ENCODE measurements around the gene GRM8. TPM values are rescaled to one million over a fixed set of nuclear protein-coding genes. Genes with fewer than 3 reads are reported as not detected.
"Not testable (repeated sequence)": the region's sequence is repeated elsewhere in the genome, so short reads cannot be mapped to it uniquely, and the experiment has no call there.

GRM8 gene
- total RNA-seq, 1 donor from 2014 or later: 0.30 TPM

DNA sequence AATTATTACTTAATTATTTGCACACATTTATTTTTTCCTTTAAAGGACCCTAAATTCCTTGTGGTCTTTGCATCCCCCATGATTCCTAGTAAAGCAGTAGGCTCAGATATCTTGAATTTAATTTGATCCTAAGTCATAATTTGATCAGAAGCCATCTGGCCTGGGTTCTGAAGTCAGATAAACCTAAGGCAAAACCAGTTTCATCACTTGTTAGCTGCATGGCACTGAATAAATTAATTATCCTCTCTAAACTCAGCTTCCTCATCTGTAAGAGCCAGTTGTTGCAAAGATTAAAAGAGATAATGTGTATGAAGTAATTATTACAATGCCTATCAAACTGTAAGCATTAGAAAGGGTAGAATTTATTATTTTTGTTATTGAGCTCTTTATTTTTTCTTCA, 293.1 kb downstream of the GRM8 start:
- intact Hi-C loops (cut with DNase I): no loop called here
- no peak for DNase-seq (ENCODE audit: low spot score)

DNA sequence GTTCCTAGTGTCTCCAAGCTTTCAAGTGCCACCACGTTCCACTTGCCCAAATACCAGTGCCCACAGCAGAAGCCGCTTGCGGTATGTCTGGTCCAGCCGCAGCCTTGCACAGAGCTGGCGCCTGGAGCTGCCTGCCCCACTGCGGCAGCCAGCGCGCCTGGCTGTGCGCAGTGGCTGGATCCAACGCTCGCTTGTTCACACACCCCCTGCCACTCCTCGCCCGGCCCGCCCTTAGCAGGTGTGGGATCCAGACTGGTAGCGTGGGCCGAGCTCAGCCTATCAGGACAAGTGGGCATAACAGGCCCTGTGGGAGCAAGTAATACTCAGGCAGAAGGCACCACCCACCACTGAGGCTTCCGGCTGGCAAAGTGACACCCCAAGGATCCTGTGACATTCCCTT, 294.4 kb downstream of the GRM8 start:
- intact Hi-C loops (cut with DNase I): no loop called here
- no peak for DNase-seq (ENCODE audit: low spot score)

DNA sequence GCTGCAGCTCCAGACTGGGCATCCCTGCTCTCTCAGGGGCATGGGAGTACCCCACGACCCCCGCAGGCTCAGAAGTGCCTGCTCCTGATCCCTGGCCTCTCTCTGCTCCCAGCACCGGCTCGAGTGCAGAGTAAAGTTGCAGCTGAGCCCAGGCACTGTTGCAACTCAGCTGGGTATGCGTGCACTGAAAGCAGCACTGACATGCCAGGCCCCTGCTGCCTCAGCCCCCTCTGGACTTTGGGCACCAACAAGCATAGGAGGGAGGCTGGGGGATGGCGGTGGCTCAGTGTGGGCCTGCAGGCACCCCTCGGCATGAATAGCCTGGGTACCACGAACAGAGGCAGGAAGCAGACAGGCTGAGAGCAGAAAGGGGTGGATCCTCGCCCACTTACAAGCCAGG, 295.3 kb downstream of the GRM8 start:
- intact Hi-C loops (cut with DNase I): no loop called here
- no peak for DNase-seq (ENCODE audit: low spot score)

DNA sequence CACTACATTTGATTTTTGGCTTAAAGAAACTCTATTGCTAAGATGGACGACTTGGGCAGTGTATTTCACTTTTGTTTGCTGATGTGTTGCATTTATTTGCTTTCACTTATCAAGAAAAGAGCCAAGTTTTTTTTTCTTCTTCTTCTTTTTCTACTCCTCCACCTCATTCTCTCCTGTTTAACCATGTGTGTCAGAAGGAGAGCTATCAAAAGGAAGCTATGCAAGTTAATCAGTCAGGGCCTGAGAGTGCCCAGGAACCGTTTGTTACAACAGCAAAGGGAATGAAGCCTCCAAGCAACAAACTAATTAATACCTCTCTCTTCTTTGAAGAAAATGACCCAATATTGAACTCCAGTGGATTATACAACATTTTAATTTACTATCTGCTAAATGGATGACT, 299.3 kb downstream of the GRM8 start:
- intact Hi-C loops (cut with DNase I): no loop called here
- no peak for DNase-seq (ENCODE audit: low spot score)

DNA sequence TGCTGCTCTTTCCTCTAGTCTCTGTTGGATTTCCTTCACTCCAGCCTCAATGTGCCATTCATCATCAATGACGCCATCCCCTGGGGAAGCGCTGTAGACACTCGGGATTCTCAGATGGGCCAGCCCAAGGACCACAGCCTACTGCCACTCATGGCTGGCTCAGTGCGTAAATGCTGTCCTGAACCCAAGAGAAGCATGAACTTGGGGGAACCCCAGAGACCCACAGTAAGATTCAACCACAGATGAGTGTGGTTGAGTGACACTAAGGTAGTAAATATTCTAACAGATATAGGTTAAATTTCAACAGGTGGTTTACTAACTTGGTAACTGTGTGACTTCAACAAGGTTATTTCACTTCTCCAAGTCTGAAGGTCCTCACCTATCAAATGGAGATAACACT, 304.1 kb downstream of the GRM8 start:
- DNase-seq (ENCODE audit: low spot score): no peak
- intact Hi-C loops (cut with DNase I): no loop called here

DNA sequence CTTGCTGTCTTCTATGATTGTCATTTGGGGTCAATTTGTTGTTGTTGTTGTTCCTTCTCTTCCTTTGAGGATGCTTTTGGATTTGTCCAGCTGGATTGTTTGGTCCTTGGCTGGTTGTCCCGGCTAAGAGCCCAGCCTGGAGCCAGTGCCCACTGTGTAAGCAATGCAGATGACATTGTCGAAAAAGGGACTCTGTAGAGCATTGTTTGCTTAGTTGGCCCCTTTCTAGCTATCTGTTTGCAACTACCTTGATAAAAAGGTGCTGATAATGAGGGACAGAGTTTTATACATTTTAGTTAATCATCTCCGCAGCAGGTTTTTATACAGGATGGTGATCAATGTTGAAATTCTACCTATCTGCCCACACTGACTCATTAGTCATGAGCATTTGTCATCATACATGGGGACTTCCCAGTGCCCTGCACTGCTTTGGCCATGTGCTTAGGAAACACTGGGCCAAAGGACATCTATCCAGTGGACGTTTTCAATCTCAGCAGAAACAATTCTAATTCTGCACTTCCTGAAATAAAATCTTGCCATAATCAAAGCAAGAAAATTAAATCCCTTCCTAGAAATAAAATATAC, 311.9 kb downstream of the GRM8 start:
- intact Hi-C loops (cut with DNase I): no loop called here
- DNase-seq (ENCODE audit: low spot score): no peak

DNA sequence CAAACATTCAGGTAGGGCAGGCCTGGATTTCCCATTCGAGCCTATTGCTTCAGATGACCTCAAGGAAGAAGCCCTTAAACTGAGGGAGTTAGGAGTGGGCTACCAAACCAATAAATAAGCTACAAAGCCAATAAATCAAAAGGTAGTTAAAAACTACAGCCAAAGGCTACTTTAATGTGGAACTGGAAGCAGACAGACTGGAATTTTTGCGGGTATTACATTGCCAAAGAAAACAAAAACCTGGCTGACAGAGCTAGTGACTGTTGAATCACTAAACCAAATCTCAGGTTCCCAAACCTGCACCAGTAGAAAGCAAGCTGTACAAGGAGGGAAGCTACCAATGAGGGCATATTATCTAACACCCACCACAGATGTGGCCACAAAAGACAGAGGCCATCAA, 315.6 kb downstream of the GRM8 start:
- intact Hi-C loops (cut with DNase I): no loop called here
- no peak for DNase-seq (ENCODE audit: low spot score)

DNA sequence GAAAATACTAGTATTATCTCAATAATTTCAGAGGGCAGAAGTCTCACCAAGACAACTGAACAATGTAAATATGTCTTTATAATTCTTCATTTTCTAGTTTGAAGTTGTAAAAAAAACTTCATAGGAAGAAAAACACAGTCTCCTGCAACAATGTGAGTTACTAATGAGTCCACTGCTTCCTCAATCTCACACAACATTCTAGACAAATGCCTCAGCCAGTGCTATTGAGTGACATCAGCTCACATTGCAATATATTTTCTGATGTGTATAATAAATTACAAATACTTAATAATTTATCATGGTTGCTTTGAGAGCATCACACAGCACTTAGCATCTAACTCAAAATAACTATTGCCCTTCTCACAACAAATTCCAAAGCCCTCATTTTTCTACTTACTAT, 321.2 kb downstream of the GRM8 start:
- no peak for DNase-seq (ENCODE audit: low spot score)
- intact Hi-C loops (cut with DNase I): no loop called here

DNA sequence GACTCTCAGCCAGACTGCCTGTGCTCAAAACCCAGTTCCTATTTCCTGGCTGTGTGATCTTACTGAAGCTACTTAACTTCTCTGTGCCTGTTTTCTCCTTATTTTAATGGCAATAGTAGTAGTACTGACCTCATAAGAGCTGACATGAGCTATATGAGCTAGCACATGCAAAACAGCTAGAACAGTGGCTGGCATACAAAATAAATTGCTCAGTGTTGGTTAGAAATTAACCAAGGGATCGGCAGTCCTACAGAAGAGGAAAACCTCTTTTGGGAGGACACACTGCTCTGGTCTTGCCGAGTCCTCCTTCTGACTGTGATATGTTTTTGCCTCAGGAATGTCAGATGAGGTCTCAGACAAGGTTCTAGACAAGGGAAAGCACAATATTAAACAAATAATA, 322.6 kb downstream of the GRM8 start:
- intact Hi-C loops (cut with DNase I): no loop called here
- DNase-seq (ENCODE audit: low spot score): no peak

DNA sequence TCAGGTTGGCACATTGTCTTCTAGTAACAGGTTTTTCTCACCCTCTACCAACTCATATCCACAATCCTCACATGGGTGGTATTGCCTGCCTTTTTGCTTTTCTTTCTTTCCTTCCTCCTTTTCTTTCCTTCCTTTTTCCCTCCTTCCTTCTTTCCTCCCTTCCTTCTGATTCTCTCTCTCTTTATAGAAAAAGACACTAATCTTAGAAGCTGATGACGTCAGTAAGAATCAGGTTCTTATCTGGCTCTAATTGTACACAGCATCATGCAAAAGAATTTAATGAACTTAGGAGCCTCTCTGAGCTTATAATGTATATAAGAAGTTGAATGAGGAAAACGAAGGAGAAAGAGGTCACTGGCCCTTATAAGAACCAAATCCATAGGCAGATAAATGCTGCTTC, 328.3 kb downstream of the GRM8 start:
- intact Hi-C loops (cut with DNase I): no loop called here

DNA sequence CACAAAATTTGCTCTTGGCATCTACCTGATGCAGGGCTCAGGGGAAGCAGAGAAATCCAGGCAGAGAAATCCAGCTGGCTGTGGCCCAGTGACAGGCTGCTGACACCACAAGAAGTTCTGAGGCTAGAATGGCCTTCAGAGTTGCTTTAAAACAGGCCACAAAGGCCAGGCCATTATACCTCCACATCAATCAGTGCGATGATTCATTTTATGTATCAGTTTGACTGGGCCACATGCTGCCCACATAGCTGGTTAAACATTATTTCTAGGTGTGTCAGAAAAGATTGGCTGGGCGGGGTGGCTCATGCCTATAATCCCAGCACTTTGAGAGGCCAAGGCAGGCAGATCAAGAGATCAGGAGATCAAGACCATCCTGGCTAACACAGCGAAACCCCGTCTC, 341.1 kb downstream of the GRM8 start:
- DNase-seq (ENCODE audit: low spot score); intact Hi-C loops (cut with DNase I): not testable (repeated sequence)

More for the DNA sequence above, 328.3 kb downstream of the GRM8 start:
- DNase-seq (ENCODE audit: low spot score): no peak

DNA sequence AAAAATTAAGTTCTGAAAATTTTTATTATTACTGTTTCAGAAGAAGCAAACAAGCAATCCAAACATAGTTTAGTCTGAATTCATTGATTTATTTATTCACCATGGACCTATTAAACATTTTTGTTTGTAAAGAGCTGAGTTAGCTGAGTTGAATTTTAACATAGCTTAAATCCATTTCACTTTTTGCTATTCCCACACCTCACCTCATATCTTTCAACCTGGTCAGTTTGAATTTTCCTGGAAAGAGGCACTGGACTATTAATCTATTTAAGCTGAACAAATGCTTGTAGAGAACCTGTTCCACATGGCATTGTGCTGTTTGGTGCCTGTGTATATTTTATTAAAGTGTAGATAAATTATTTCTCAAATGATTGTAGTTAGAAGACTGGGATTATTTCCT, 344.2 kb downstream of the GRM8 start:
- intact Hi-C loops (cut with DNase I): not testable (repeated sequence)

DNA sequence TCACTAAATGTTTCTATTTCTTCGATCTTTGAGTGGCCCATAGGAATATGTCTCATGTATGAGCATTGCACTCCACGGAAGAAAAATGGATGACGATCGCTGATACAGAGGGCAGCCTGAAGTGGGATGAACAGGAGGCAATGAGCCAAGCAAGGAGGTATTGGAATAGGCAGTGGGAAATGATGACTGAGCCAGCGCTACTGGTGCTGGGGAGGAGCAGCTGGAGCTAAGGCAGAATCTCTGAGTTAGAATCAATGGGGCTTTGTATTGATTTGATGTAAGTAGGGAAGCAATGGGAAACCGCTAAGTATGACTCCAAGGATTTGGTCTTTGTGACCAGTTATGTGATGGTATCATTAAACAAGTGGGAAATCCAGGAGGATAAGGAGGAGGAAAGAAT, 345.1 kb downstream of the GRM8 start:
- DNase-seq (ENCODE audit: low spot score); intact Hi-C loops (cut with DNase I): not testable (repeated sequence)

More for the DNA sequence above, 344.2 kb downstream of the GRM8 start:
- DNase-seq (ENCODE audit: low spot score): not testable (repeated sequence)

DNA sequence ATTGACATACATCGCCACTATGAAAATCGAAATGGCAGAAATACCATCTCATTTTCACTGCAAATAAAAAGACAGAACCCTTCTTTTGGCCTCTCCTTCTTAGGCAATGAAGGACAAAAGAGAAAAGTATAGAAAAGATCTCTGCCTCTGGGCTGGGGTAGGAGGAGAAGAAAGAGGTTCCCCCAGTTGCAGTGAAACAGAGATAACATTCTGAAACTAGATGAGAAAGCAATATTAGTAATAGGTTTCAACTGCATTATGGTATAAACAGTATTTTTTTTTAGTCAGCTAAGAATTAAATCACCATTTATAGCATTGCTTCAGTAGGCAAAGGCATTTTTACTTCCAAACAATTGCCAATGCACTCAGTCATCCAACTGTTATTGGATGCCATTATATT, 347.5 kb downstream of the GRM8 start:
- DNase-seq (ENCODE audit: low spot score): not testable (repeated sequence)

DNA sequence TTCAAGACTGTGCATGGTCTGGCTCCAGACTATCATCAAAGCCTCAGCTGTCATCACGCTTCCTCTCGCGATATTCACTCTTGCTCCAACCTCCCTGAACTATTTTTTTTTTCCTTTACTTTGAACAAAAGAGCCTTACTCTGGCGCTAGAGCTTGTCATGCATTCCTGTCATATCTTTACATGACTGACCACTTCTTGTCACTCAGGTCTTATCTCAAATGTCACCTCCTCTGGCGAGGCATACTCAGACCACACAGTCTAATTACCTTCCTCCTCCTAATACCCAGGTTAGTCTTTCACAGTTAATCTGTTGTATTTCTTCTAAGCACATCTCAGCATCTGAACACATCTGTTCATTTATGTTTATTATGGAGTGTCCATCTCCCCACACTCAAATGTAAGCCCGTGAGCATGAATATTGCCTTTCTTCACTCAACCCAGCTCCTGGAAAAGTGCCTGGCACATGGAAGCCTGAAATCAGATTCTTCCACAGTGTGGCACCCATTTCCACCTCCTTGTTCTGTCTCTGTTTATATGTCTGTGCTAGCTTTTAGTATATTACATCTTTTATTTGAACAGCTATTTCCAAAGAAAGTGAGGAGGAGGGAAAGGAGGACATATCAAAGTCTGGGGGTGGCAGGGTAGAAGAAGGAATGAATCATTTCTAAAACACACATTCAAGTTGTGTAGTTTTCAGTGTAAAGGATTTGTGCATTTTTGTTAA, 351.5 kb downstream of the GRM8 start:
- DNase-seq (ENCODE audit: low spot score); intact Hi-C loops (cut with DNase I): not testable (repeated sequence)

More for the DNA sequence above, 347.5 kb downstream of the GRM8 start:
- intact Hi-C loops (cut with DNase I): not testable (repeated sequence)

DNA sequence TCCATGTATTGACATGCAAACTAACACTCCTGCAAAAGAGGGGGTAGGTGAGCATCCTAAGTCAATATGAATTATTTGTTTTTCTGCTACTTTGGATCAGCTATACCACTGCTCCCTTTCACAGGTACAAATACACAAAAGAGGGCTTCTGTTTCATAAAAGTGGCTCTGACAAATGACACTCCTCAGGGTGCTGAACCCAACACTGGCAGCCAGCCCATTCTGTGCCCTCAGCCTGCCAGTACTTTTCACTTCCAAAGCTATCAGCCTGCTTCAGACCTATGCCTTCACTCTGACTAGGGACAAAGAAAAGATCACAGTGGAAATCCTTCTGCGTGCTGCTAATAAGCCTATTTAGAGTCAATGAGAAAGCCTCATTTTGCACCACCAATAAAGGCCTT, 364.8 kb downstream of the GRM8 start:
- DNase-seq (ENCODE audit: low spot score); intact Hi-C loops (cut with DNase I): not testable (repeated sequence)

DNA sequence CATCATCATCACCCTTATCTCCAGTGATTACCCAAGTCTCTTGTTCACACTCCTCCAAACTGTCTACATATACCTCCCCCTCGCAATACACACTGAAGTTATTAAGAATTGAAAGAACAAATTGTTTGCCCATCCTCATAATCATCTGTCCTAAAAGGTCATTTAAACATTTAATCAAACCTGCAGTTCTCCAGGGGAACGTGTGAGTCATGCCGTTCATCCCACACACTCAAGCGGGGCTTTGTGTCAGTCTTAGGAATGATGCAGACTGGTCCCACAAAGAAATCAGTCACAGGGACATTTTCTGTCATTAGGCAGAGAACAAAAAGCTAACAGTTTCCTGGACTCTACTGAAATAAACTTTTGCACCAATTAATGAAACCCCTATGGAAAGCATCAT, 365.2 kb downstream of the GRM8 start:
- intact Hi-C loops (cut with DNase I); DNase-seq (ENCODE audit: low spot score): not testable (repeated sequence)

DNA sequence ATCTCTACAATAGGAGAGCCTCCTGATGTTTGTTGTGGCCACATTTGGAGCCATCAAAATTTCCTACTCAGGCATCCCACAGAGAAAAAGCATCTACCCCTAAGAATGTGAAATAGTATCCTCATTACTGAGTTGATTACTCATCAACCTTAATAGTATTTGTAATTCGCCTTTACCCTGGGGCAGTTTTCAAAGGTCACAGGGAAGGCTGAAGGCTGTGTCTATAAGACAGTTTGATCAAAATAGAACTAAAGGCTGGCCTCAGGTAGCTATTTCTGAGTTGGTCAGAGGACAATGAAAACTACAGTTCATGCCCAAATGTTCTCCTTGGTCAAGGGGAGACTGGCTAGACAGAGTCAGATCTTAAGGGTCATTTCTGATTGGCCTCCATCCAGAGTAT, 370.0 kb downstream of the GRM8 start:
- DNase-seq (ENCODE audit: low spot score); intact Hi-C loops (cut with DNase I): not testable (repeated sequence)

DNA sequence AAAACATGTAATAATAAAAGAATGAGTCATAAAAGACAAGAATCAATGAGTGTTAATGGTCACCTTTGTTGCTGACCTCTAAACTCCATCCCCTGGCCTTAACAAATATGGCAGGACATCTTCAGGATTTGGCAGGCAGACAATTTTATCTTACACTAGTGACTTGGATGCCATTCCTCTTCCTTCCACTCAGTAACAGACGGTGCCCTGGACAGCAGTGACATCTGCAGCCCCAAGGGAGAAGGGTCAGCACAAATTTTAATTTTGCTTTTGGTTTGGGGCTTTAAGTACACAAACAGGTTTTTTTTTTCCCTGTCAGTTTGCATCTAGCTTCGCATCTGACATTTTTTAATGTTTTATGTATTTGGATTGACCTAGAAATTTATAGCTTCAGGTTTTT, 370.8 kb downstream of the GRM8 start:
- DNase-seq (ENCODE audit: low spot score); intact Hi-C loops (cut with DNase I): not testable (repeated sequence)

DNA sequence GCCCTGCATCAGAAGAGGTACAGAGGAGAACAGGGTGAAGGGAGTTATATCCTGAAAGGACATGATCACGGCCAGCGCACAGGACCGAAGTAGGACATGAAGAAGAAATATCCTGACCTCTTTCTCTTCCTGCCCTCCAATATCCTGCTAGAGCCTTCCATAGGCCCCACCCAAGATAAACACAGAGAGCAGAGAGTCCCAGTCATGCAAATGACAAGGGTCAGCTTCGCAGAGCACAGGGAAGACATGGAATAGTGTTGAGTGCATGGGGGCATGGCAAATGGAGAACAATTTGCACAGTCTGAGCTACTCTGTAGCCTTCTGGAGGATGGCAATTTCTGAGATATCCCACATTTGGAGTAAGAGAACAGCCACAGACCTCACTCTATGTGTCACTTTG, 371.4 kb downstream of the GRM8 start:
- intact Hi-C loops (cut with DNase I): no loop called here

DNA sequence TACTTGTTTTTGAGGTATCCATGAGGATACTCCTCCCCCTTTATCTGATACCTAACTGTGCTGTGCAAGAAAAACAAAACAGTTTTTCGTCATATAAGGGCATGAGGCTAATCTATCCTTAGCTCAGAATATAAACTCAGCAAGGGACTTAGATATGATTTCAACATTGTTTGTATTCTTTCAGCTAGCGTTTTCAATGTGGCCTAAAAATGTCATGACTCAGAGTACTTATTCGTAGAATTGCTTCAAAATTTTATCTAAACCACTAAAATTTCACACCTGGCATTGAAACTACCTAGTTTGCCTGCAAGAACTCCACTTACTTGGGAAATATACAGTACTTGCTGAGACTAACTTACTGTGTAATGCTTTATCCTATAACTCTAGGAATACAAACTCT, 376.2 kb downstream of the GRM8 start:
- DNase-seq (ENCODE audit: low spot score); intact Hi-C loops (cut with DNase I): not testable (repeated sequence)

More for the DNA sequence above, 371.4 kb downstream of the GRM8 start:
- no peak for DNase-seq (ENCODE audit: low spot score)
